Epithelial cell of esophagus (primary cell): ENCODE measurements around the gene PHLDA3.

Experiments
- DNase-seq: peaks from one replicate; pipeline ENCODE4 v3.0.0; 2010; ENCODE audit warnings: low read depth
- H3K4me3 ChIP-seq: 2 replicates; pipeline ENCODE4 v1.5.1; 2011; ENCODE audit warnings: mild to moderate bottlenecking, low read length, control low read depth
- CTCF ChIP-seq: IDR thresholded peaks from 2 replicates; pipeline ENCODE4 v1.5.1; 2011; ENCODE audit warnings: low read depth, mild to moderate bottlenecking, low read length, control low read depth, inconsistent platforms; ENCODE audit not compliant: insufficient read depth; ENCODE audit errors: missing control alignments

Gene PHLDA3

GRCh38 chr1:201503397-201504176 lies 34.6 kb upstream of the PHLDA3 start:
- TF ChIP-seq CTCF: no peak
- peak; percentile 91 for DNase-seq
- no peak overlapping the region for H3K4me3 ChIP-seq

- H3K4me3 ChIP-seq: no peak overlapping the region
- no peak for TF ChIP-seq CTCF
- no peak for DNase-seq
These were observed 33.5 kb upstream of the PHLDA3 start for GRCh38 chr1:201502511-201502857.

GRCh38 chr1:201501812-201502510 lies 33.0 kb upstream of the PHLDA3 start:
- no peak for TF ChIP-seq CTCF
- no peak overlapping the region for H3K4me3 ChIP-seq
- no peak for DNase-seq

- no peak for TF ChIP-seq CTCF
- no peak for DNase-seq
- H3K4me3 ChIP-seq: no peak overlapping the region
These were observed 32.2 kb upstream of the PHLDA3 start for GRCh38 chr1:201501144-201501543.

- no peak for DNase-seq
- TF ChIP-seq CTCF: no peak
- no peak overlapping the region for H3K4me3 ChIP-seq
These were observed 31.7 kb upstream of the PHLDA3 start for GRCh38 chr1:201500670-201501120.

GRCh38 chr1:201499795-201500669 lies 31.0 kb upstream of the PHLDA3 start:
- no peak for DNase-seq
- no peak overlapping the region for H3K4me3 ChIP-seq
- no peak for TF ChIP-seq CTCF
